Smooth muscle cell (in vitro differentiated cells): ENCODE measurements around the gene HERPUD1. TPM values are rescaled to one million over a fixed set of nuclear protein-coding genes. Genes with fewer than 3 reads are reported as not detected.

Experiments used
- DNase-seq: peaks from one replicate; lab custom pipeline; 2025; ENCODE audit not compliant: unreplicated experiment; lab: John Stamatoyannopoulos, UW
- H2AFZ ChIP-seq: fragments of 200-600 bp; sonication (generic); 2 replicates; pipeline ENCODE4 v1.6.0; 2016; ENCODE audit warnings: antibody characterized with exemption, low read depth, mild to moderate bottlenecking
- H3F3A ChIP-seq: fragments of 200-600 bp; sonication (generic); 2 replicates; pipeline ENCODE4 v1.6.0; 2017; ENCODE audit warnings: antibody characterized with exemption, low read depth
- H3K27ac ChIP-seq: fragments of 200-600 bp; sonication (generic); 2 replicates; pipeline ENCODE4 v1.5.1; 2016; ENCODE audit warnings: low read depth, mild to moderate bottlenecking
- H3K27me3 ChIP-seq: fragments of 200-600 bp; sonication (generic); 2 replicates; pipeline ENCODE4 v1.6.1; 2016; ENCODE audit warnings: low read depth, mild to moderate bottlenecking
- H3K36me3 ChIP-seq: fragments of 200-600 bp; sonication (generic); 2 replicates; pipeline ENCODE4 v1.5.1; 2016; ENCODE audit warnings: low read depth
- H3K4me1 ChIP-seq: fragments of 200-600 bp; sonication (generic); 2 replicates; pipeline ENCODE4 v1.5.1; 2016; ENCODE audit warnings: low read depth
- H3K4me2 ChIP-seq: fragments of 200-600 bp; sonication (generic); 2 replicates; pipeline ENCODE4 v1.6.0; 2016; ENCODE audit warnings: mild to moderate bottlenecking
- H3K4me3 ChIP-seq: fragments of 200-600 bp; sonication (generic); 2 replicates; pipeline ENCODE4 v1.5.1; 2016; ENCODE audit warnings: mild to moderate bottlenecking
- H3K79me2 ChIP-seq: fragments of 200-600 bp; sonication (generic); 2 replicates; pipeline ENCODE4 v1.6.0; 2016; ENCODE audit warnings: low read depth, mild to moderate bottlenecking
- H3K9ac ChIP-seq: fragments of 200-600 bp; sonication (generic); 2 replicates; pipeline ENCODE4 v1.6.0; 2016; ENCODE audit warnings: low read depth
- H3K9me3 ChIP-seq: fragments of 200-600 bp; sonication (generic); replicated peaks from 2 replicates; pipeline ENCODE4 v1.5.1; 2016; ENCODE audit warnings: low read depth
- H4K20me1 ChIP-seq: fragments of 200-600 bp; sonication (generic); 2 replicates; pipeline ENCODE4 v1.6.0; 2016; ENCODE audit warnings: low read depth
- CTCF ChIP-seq: fragments of 200-600 bp; sonication (generic); IDR thresholded peaks from 2 replicates; pipeline ENCODE4 v1.5.1; 2017; ENCODE audit warnings: borderline replicate concordance, mild to moderate bottlenecking, antibody characterized with exemption; ENCODE audit not compliant: insufficient read depth, poor library complexity, severe bottlenecking
- WGBS: methylation state at CpG from one replicate; pipeline ENCODE4 v1.1.7; 2016; ENCODE audit warnings: low lambda C conversion rate; 5-methylcytosine and 5-hydroxymethylcytosine counted together
- microRNA-seq: library from miRNA; unstranded; fragments of <30 nt; microRNA quantifications from one replicate; pipeline ENCODE4, GENCODE V29; 2016; ENCODE audit warnings: borderline number of aligned reads
- polyA plus RNA-seq: library from polyadenylated mRNA; unstranded; fragments of >200 nt; fragmentation: Nextera tagmentation; extraction: Ambion mirVana; gene quantifications from 2 replicates; pipeline ENCODE4 v1.2.1, GENCODE V29; 2016
- total RNA-seq: library from RNA; depleted of rRNA; stranded (reverse); fragments of >200 nt; gene quantifications from 2 replicates; pipeline ENCODE4 v1.2.3, GENCODE V29; 2014

HERPUD1 gene
- total and polyA plus RNA-seq, 2 experiments from 2014 or later = 253 to 291 TPM

- H3K4me2 ChIP-seq = no peak overlapping the region
- no peak for DNase-seq
- H3K4me3 ChIP-seq = no peak overlapping the region
- H2AFZ ChIP-seq = no peak overlapping the region
- no peak for TF ChIP-seq CTCF
- no peaks in the 10 kb centered on the region for H4K20me1 ChIP-seq
- WGBS = 60% methylated on average over 2 of the region's 2 CpGs
- peaks cover 7% of the 10 kb centered on the region for H3K27me3 ChIP-seq
- H3K36me3 ChIP-seq = no peaks in the 10 kb centered on the region
- no peaks in the 10 kb centered on the region for H3K79me2 ChIP-seq
- H3F3A ChIP-seq = no peaks in the 10 kb centered on the region
- H3K9ac ChIP-seq = no peak overlapping the region
- H3K27ac ChIP-seq = no peak overlapping the region
- no peaks in the 10 kb centered on the region for H3K4me1 ChIP-seq
- no peaks in the 10 kb centered on the region for H3K9me3 ChIP-seq
Observed at GRCh38 chr16:56993204-56993603, 61.3 kb downstream of the HERPUD1 start.

- no peak for TF ChIP-seq CTCF
Observed at GRCh38 chr16:56994311-56994710, 62.4 kb downstream of the HERPUD1 start.

More at GRCh38 chr16:56994311-56994710, 62.4 kb downstream of the HERPUD1 start:
- no peaks in the 10 kb centered on the region for H3K36me3 ChIP-seq
- no peak overlapping the region for H3K27ac ChIP-seq
- H3K4me1 ChIP-seq = no peaks in the 10 kb centered on the region
- no peaks in the 10 kb centered on the region for H3F3A ChIP-seq
- H2AFZ ChIP-seq = no peak overlapping the region
- WGBS = 82% methylated on average over 5 of the region's 5 CpGs
- H3K9ac ChIP-seq = no peak overlapping the region
- DNase-seq = no peak
- no peaks in the 10 kb centered on the region for H3K79me2 ChIP-seq
- no peak overlapping the region for H3K4me2 ChIP-seq
- no peaks in the 10 kb centered on the region for H4K20me1 ChIP-seq
- H3K9me3 ChIP-seq = no peaks in the 10 kb centered on the region
- peaks cover 7% of the 10 kb centered on the region for H3K27me3 ChIP-seq
- H3K4me3 ChIP-seq = no peak overlapping the region

Small RNA genes lying within 50 kb of the gene (microRNA-seq; reads per million reads assigned to microRNA genes)
- gene MIR6863 = not detected

Other genes with a start within 250 kb of the HERPUD1 start
- gene MT1X, start 249.7 kb upstream of the HERPUD1 start, total RNA-seq = 0.76 and 4.3 TPM in 2 replicates
- gene MT1X, start 249.7 kb upstream of the HERPUD1 start, polyA plus RNA-seq = 11.7 and 12.8 TPM in 2 replicates
- 40.7 and 45.6 TPM in 2 replicates for gene NUP93, start 202.0 kb upstream of the HERPUD1 start, total RNA-seq
- 55.8 and 60.9 TPM in 2 replicates for gene NUP93, start 202.0 kb upstream of the HERPUD1 start, polyA plus RNA-seq
- not detected in 2 replicates for gene SLC12A3, start 66.9 kb upstream of the HERPUD1 start, total RNA-seq
- gene SLC12A3, start 66.9 kb upstream of the HERPUD1 start, polyA plus RNA-seq = not detected in 2 replicates
- not detected in 2 replicates for gene CETP, start 29.8 kb downstream of the HERPUD1 start, total RNA-seq
- 0.22 TPM in 1 of 2 replicates, not detected in the other for gene CETP, start 29.8 kb downstream of the HERPUD1 start, polyA plus RNA-seq
- gene NLRC5, start 57.4 kb downstream of the HERPUD1 start, total RNA-seq = 3.5 and 21.4 TPM in 2 replicates
- gene NLRC5, start 57.4 kb downstream of the HERPUD1 start, polyA plus RNA-seq = 4.2 and 5.8 TPM in 2 replicates
- gene CPNE2, start 160.4 kb downstream of the HERPUD1 start, total RNA-seq = 18.2 and 19.3 TPM in 2 replicates
- gene CPNE2, start 160.4 kb downstream of the HERPUD1 start, polyA plus RNA-seq = 19.8 and 27.2 TPM in 2 replicates